Liver (tissue), 9 donors: ENCODE data around the gene DLG4. TPM values are rescaled to one million over a fixed set of nuclear protein-coding genes. Genes with fewer than 3 reads are reported as not detected.

Source experiments
- DNase-seq: peaks from one replicate; pipeline ENCODE4 v3.0.0-alpha.2; 2017; ENCODE audit warnings: low spot score
- H3K27ac ChIP-seq, 2 donors: one replicate each; pipeline ENCODE4 v1.7.0; 2013; ENCODE audit warnings: inconsistent platforms in 2 of 2, low read length in 2 of 2, control low read depth in 1 of 2, low read depth in 1 of 2, mild to moderate bottlenecking in 1 of 2
- H3K27me3 ChIP-seq, 4 donors: one replicate each; pipeline versions ENCODE4 v1.6.1 to v1.7.0; 2013; ENCODE audit warnings: low read length in 3 of 4, inconsistent platforms in 1 of 4, mild to moderate bottlenecking in 1 of 4, moderate library complexity in 1 of 4; ENCODE audit not compliant: control insufficient read depth in 4 of 4, insufficient read depth in 4 of 4
- H3K36me3 ChIP-seq, 4 donors: one replicate each; pipeline versions ENCODE4 v1.6.1 to v1.7.0; 2013; ENCODE audit warnings: low read length in 3 of 4, mild to moderate bottlenecking in 3 of 4, low read depth in 1 of 4, moderate library complexity in 1 of 4; ENCODE audit not compliant: control insufficient read depth in 4 of 4, insufficient read depth in 3 of 4
- H3K4me1 ChIP-seq, 4 donors: one replicate each; pipeline versions ENCODE4 v1.6.1 to v1.7.0; 2013; ENCODE audit warnings: low read length in 3 of 4, mild to moderate bottlenecking in 3 of 4, moderate library complexity in 1 of 4; ENCODE audit not compliant: control insufficient read depth in 4 of 4, insufficient read depth in 4 of 4
- H3K4me3 ChIP-seq, 3 donors: one replicate each; pipeline versions ENCODE4 v1.6.1 to v1.7.0; 2013; ENCODE audit warnings: low read length in 3 of 3, control low read depth in 1 of 3, low read depth in 1 of 3, mild to moderate bottlenecking in 1 of 3
- H3K9ac ChIP-seq, 2 donors: one replicate each; pipeline ENCODE4 v1.7.0; 2013; ENCODE audit warnings: low read length in 2 of 2, mild to moderate bottlenecking in 2 of 2, moderate library complexity in 2 of 2, control low read depth in 1 of 2, low read depth in 1 of 2
- H3K9me3 ChIP-seq, 4 donors: one replicate each; pipeline versions ENCODE4 v1.6.1 to v1.7.0; 2013; ENCODE audit warnings: low read length in 3 of 4; ENCODE audit not compliant: control insufficient read depth in 4 of 4
- CTCF ChIP-seq: fragments of 150-350 bp; IDR thresholded peaks from 2 replicates; pipeline ENCODE4 v1.5.1; 2017; ENCODE audit warnings: improper control_type of control experiment, low read depth, low read length; ENCODE audit not compliant: missing input control
- FOXA2 ChIP-seq: IDR thresholded peaks from 2 replicates; pipeline ENCODE4 v1.6.1; 2016; ENCODE audit warnings: antibody characterized with exemption
- HNF4A ChIP-seq, 2 donors: conservative IDR thresholded peaks; 2 replicates each; pipeline ENCODE4 v1.6.1; 2016; ENCODE audit warnings: antibody characterized with exemption in 2 of 2, mild to moderate bottlenecking in 2 of 2
- HNF4G ChIP-seq: IDR thresholded peaks from 2 replicates; pipeline ENCODE4 v1.6.1; 2016; ENCODE audit warnings: antibody characterized with exemption
- NR2F2 ChIP-seq: IDR thresholded peaks from 2 replicates; pipeline ENCODE4 v1.6.1; 2016; ENCODE audit warnings: antibody characterized with exemption
- RAD21 ChIP-seq, 2 donors: IDR thresholded peaks; 2 replicates each; pipeline ENCODE4 v1.6.1; 2016; ENCODE audit warnings: antibody characterized with exemption in 2 of 2, mild to moderate bottlenecking in 2 of 2
- SP1 ChIP-seq: IDR thresholded peaks from 2 replicates; pipeline ENCODE4 v1.6.1; 2018; ENCODE audit warnings: antibody characterized with exemption, mild to moderate bottlenecking
- WGBS: extraction: QIAGEN DNeasy Blood & Tissue Kit; methylation state at CpG from one replicate; pipeline ENCODE4 v1.1.7; 2013; 5-methylcytosine and 5-hydroxymethylcytosine counted together
- polyA plus RNA-seq, 2 donors: library from polyadenylated mRNA; stranded (reverse) in 1 of 2; unstranded in 1 of 2; fragments of 200-250 nt in 1 of 2; fragments of >200 nt in 1 of 2; fragmentation: Nextera tagmentation in 1 of 2; extraction: Ambion mirVana in 1 of 2; gene quantifications; one replicate each; pipeline versions ENCODE4 v1.2.1 to v1.2.3, GENCODE V29; 2013 to 2015
- total RNA-seq, 2 donors: library from RNA; depleted of rRNA; stranded (reverse); fragments of >200 nt; gene quantifications; one replicate each; pipeline ENCODE4 v1.2.3, GENCODE V29; 2014
- TF ChIP-seq, protein P1 (sequence below): IDR thresholded peaks from 2 replicates; pipeline ENCODE4 v1.6.1; 2016; ENCODE audit warnings: antibody characterized with exemption, mild to moderate bottlenecking
- donor health status: healthy.
- donor health status: healthy.
- donor health status: healthy.
- donor health status: healthy.
- donor health status: healthy.

DLG4 gene
- total and polyA plus RNA-seq, 4 donors, result 0.40 to 5.7 (median 1.9) TPM

GRCh38 chr17:7191571-7192270 is 27.9 kb downstream of the DLG4 start:
- peaks cover 0 to 8% (median 2%) of the 10 kb centered on the region in 4 donors for H3K36me3 ChIP-seq
- no peaks in the 10 kb centered on the region for H3K9me3 ChIP-seq
- WGBS, result 76% methylated on average over 26 of the region's 26 CpGs
- TF ChIP-seq, protein P1, sequence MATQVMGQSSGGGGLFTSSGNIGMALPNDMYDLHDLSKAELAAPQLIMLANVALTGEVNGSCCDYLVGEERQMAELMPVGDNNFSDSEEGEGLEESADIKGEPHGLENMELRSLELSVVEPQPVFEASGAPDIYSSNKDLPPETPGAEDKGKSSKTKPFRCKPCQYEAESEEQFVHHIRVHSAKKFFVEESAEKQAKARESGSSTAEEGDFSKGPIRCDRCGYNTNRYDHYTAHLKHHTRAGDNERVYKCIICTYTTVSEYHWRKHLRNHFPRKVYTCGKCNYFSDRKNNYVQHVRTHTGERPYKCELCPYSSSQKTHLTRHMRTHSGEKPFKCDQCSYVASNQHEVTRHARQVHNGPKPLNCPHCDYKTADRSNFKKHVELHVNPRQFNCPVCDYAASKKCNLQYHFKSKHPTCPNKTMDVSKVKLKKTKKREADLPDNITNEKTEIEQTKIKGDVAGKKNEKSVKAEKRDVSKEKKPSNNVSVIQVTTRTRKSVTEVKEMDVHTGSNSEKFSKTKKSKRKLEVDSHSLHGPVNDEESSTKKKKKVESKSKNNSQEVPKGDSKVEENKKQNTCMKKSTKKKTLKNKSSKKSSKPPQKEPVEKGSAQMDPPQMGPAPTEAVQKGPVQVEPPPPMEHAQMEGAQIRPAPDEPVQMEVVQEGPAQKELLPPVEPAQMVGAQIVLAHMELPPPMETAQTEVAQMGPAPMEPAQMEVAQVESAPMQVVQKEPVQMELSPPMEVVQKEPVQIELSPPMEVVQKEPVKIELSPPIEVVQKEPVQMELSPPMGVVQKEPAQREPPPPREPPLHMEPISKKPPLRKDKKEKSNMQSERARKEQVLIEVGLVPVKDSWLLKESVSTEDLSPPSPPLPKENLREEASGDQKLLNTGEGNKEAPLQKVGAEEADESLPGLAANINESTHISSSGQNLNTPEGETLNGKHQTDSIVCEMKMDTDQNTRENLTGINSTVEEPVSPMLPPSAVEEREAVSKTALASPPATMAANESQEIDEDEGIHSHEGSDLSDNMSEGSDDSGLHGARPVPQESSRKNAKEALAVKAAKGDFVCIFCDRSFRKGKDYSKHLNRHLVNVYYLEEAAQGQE, result peak; percentile 84
- TF ChIP-seq HNF4G, result no peak
- DNase-seq, result peak; percentile 57
- H3K4me1 ChIP-seq, result no peaks in the 10 kb centered on the region
- no peaks in the 10 kb centered on the region for H3K27me3 ChIP-seq
- H3K4me3 ChIP-seq, result no peak overlapping the region
- H3K27ac ChIP-seq, result no peak overlapping the region
- H3K9ac ChIP-seq, result no peak overlapping the region

DNA sequence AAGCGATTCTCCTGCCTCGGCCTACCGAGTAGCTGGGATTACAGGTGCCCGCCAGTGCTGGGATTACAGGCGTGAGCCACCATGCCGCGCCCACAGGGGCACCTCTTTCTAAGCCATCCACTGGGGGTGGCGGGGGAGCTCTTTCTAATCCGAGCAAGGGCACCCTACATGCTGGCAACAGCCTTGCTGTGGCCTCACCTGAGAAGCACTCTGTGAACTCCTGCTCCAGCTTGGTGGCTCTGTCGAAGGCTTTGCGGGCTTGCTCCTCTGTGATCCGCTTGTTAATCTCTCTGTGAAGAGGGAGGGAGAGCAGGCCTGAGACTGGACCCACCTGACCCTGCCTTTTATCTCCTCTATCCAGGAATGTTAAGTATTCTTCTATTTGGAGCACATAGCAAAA is 28.6 kb downstream of the DLG4 start:
- H3K9ac ChIP-seq, result no peak overlapping the region
- DNase-seq, result no peak
- no peaks in the 10 kb centered on the region for H3K27me3 ChIP-seq
- H3K4me3 ChIP-seq, result no peak overlapping the region
- peaks cover 0 to 3% (median 0%) of the 10 kb centered on the region in 4 donors for H3K4me1 ChIP-seq
- TF ChIP-seq NR2F2 (no peak), SP1 (no peak)
- H3K36me3 ChIP-seq, result peaks cover 0 to 5% (median under 1%) of the 10 kb centered on the region in 4 donors
- H3K9me3 ChIP-seq, result no peaks in the 10 kb centered on the region
- 95% methylated on average over 12 of the region's 12 CpGs for WGBS
- H3K27ac ChIP-seq, result no peak overlapping the region

DNA sequence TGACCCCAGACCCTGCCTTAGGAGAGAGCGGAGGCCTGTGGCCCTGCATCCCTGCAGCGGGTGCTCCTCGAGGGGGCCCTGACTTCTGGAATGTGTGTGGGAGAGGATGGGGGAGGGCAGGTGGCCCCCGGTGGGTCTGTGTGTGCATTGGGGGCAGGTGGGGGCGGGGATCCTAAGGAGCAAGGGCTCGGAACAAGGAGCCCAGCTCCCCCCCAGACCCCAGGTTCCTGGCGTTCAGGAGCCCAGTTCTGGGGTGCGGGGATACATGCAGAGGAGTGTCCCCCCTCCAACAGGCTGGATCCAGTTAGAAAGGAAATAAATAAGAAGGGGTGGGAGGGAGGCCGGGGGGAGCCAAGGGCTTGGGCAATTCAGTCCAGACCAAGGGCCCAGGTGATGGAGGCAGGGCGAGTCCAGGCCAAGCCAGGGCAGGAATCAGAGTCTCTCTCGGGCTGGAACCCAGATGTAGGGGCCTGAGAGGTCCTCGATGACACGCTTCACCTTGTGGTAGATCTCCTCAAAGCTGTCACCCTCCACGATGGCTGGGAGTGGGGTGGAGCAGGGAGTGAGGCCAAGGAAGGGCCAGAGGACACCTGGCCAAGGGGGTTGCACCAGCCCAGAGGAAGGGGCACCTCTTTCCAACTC is 29.2 kb downstream of the DLG4 start:
- H3K36me3 ChIP-seq, result peaks cover 0 to 3% (median 0%) of the 10 kb centered on the region in 4 donors
- no peaks in the 10 kb centered on the region for H3K27me3 ChIP-seq
- TF ChIP-seq HNF4A (conservative IDR thresholded peaks at IDR 0.05), result no peak
- H3K27ac ChIP-seq, result no peak overlapping the region
- no peak for DNase-seq
- peaks cover 0 to 3% (median 0%) of the 10 kb centered on the region in 4 donors for H3K4me1 ChIP-seq
- 91% methylated on average over 14 of the region's 14 CpGs for WGBS
- H3K4me3 ChIP-seq, result no peak overlapping the region
- no peaks in the 10 kb centered on the region for H3K9me3 ChIP-seq
- H3K9ac ChIP-seq, result no peak overlapping the region

DNA sequence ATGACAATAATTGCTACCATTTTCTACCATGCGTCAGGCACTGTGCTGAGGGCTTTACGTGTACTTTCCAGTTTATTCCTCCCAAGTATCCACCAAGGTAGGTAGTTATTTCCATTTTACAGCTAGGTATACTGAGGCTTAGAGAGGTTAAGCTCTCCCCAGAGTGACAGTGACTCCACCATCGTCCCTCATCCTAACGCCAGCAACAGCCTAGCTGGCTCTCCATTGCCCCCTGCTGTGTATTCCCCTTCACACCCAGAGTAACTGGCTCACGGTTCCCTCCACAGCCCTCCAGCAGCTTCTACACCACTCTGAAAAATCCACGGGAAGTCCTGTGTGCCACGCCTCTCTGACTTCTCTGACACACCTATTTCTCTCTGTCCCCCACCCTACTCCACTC is 33.4 kb downstream of the DLG4 start:
- no peak overlapping the region for H3K27ac ChIP-seq
- WGBS, result 55% methylated on average over 7 of the region's 7 CpGs
- no peak for DNase-seq
- no peak for TF ChIP-seq FOXA2
- peak; percentile 43 for TF ChIP-seq CTCF
- peak; percentile 70 to 82 for TF ChIP-seq RAD21 (IDR thresholded peaks at IDR 0.05)
- H3K9ac ChIP-seq, result no peak overlapping the region
- H3K4me3 ChIP-seq, result no peak overlapping the region
- no peaks in the 10 kb centered on the region for H3K27me3 ChIP-seq
- H3K36me3 ChIP-seq, result no peaks in the 10 kb centered on the region
- peaks cover 3 to 17% (median 9%) of the 10 kb centered on the region in 4 donors for H3K4me1 ChIP-seq
- no peaks in the 10 kb centered on the region for H3K9me3 ChIP-seq
